Hepatocyte (in vitro differentiated cells): ENCODE results near the gene FCRL1.

Experiments used
- CTCF ChIP-seq: fragments of 200-600 bp; sonication (generic); IDR thresholded peaks from 2 replicates; pipeline ENCODE4 v1.5.1; 2016; ENCODE audit warnings: antibody characterized with exemption, mild to moderate bottlenecking; ENCODE audit not compliant: poor library complexity
- EZH2 ChIP-seq: fragments of 200-600 bp; sonication (generic); IDR thresholded peaks from 2 replicates; pipeline ENCODE4 v1.6.1; 2016; ENCODE audit warnings: antibody characterized with exemption, mild to moderate bottlenecking, borderline replicate concordance

DNA sequence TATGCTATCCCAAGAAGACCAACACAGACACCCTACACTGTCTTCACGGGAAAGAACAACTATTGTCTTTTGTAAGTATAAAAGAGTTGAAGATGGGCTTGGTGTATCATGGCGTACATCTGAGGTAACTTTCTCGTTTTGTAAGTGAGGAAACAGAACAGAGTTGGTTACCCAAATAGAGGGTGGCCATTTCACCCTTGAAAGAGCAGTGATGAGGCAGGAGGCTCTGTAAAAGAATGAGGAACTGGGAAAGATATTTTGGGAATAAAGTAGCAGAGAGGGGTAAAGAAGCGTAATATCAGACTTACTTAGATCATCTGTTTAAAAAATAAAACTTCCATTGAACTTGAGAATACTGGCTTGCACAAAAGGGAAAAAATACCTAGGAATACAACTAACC, 61.9 kb downstream of the FCRL1 start:
- TF ChIP-seq EZH2 = no peak
- TF ChIP-seq CTCF = no peak
